GM12892 (cell line): ENCODE measurements around the gene SLC25A29.
"Not testable (repeated sequence)": the region's sequence is repeated elsewhere in the genome, so short reads cannot be mapped to it uniquely, and the experiment has no call there.

Source experiments
- DNase-seq: peaks from one replicate; pipeline ENCODE4 v3.0.0; 2011; ENCODE audit not compliant: insufficient read length
- FAIRE-seq: peaks from 2 replicates; lab custom pipeline; 2011; peaks lifted over from hg19 to GRCh38; lab: Jason Lieb, UNC
- POLR2A ChIP-seq: IDR thresholded peaks from 2 replicates; pipeline ENCODE4 v1.6.1; 2011; ENCODE audit warnings: low read depth, low read length, control low read depth
- POLR2AphosphoS5 ChIP-seq: IDR thresholded peaks from 2 replicates; pipeline ENCODE4 v1.6.1; 2011; ENCODE audit warnings: low read depth, low read length, control low read depth
- TAF1 ChIP-seq: IDR thresholded peaks from 2 replicates; pipeline ENCODE4 v1.6.1; 2011; ENCODE audit warnings: low read depth, mild to moderate bottlenecking, control low read depth, low read length, borderline replicate concordance

SLC25A29 gene

DNA sequence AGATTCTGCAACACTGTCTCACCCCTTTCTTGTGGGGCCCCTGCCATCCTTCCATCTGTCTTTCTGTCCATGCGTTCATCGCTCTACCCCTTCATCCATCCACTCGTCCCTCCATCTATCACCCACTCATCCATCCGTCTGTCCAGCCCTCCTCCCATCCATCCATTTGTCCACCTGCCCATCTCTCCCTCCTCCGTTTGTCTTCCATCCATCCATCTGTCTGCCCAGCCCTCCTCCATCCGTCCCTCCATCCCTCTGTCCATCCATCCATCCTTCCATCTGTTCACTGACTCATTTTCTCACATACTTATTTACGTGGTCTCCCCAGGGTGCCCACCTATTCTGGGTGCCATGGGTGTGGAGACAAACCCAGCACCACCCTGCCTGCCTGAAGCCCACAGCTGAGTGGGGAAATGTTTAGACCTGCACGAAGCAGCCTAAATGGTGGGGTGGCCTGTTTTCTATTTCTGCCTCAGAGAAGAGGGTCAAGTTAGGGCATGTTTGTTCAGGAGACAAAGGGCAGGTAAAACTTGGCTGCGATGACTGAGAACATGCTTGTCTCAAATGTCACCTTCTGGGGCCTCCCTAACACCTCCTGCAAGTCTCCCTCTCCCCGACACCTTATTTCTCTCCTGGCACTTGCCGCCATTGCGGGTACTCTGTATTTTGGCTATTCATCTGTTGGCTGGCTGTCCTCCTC, 14.1 kb upstream of the SLC25A29 start:
- DNase-seq (no peak), FAIRE-seq (no peak)
- TF ChIP-seq TAF1 = no peak
- TF ChIP-seq POLR2AphosphoS5 = no peak
- TF ChIP-seq POLR2A = no peak

DNA sequence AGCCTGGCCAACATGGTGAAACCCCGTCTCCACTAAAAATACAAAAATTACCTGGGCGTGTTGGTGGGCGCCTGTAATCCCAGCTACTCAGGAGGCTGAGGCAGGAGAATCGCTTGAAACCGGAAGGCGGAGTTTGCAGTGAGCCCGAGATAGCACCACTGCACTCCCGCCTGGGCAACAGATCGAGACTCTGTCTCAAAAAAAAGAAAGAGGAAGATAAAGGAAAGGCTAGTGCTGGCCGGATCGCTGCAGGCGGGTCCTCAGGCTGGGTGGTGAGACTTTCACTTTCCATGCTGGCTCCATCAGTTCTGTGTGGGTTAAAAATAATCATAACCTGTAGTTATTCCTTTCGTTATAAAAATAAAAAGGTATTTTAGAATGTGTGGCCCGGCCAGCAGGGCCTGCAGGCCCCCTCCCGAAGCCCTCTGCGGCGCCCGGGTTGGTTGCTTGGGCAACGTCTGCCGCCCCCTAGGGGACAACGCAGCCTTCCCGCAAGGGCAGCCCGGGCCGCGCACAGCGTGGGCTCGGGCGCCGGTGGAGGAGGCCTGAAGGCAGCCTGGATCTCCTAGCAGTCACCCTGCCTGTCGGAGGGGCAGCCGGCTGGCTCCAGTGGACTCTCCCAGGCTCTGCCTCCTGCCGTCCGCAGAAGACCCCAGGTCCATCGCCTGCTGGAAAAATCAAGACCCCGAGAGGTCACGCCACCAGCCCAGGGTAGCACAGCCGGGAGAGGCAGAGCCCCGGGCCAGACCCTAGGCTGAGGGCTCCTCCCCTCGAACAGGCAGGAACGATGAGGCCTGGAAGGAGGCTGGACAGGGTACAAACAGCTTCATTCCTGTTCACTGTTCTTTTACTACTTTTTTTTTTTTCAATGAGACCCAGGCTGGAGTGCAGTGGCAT, 11.9 kb upstream of the SLC25A29 start:
- TF ChIP-seq TAF1 = no peak
- no peak; the same call in 1 of the 2 replicates for TF ChIP-seq POLR2A
- no peak for TF ChIP-seq POLR2AphosphoS5
- DNase-seq (peak; percentile 88), FAIRE-seq (peak; percentile 73)

DNA sequence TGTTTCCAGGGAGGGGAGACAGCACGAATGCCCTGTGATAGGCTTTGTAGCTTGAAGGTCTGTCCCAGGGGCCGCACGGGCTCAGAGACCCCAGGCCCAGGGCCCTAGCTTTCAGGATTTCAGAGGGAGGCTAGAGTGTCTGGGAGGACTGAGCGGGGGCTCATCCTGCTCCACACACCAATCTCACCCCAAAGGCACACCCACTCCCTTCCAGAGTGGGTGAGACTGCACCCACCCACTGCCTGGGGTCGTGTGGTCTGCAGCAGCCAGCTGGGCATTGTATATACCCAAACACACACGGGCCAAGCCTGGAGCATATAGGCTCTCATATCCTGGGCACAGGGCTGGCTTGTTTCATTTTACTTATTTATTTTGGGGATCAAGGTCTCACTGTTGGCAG, 11.1 kb upstream of the SLC25A29 start:
- TF ChIP-seq POLR2A (no peak), POLR2AphosphoS5 (no peak), TAF1 (no peak)
- FAIRE-seq (no peak), DNase-seq (no peak)

DNA sequence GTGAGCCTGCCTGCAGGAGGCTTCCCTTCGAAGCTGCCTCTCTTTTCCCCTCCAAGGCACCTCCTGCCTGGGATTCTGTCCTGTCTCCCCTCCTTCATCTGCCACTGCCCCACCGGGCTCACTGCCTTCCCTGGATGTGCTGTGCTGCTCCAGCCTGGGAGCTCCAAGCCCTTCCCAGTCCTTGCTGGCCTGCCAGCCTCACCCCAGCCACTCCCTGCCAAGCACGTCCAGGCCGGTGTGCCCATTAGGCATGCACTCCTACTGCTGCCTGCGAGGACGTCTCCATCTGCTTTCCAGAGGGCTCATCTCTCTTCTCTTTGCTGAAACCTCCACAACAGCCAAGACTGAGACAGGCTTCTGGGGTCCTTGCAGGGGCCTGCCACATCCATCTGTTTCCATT, 8.5 kb upstream of the SLC25A29 start:
- FAIRE-seq (no peak), DNase-seq (no peak)
- TF ChIP-seq POLR2A = no peak
- TF ChIP-seq TAF1 = no peak
- no peak for TF ChIP-seq POLR2AphosphoS5

DNA sequence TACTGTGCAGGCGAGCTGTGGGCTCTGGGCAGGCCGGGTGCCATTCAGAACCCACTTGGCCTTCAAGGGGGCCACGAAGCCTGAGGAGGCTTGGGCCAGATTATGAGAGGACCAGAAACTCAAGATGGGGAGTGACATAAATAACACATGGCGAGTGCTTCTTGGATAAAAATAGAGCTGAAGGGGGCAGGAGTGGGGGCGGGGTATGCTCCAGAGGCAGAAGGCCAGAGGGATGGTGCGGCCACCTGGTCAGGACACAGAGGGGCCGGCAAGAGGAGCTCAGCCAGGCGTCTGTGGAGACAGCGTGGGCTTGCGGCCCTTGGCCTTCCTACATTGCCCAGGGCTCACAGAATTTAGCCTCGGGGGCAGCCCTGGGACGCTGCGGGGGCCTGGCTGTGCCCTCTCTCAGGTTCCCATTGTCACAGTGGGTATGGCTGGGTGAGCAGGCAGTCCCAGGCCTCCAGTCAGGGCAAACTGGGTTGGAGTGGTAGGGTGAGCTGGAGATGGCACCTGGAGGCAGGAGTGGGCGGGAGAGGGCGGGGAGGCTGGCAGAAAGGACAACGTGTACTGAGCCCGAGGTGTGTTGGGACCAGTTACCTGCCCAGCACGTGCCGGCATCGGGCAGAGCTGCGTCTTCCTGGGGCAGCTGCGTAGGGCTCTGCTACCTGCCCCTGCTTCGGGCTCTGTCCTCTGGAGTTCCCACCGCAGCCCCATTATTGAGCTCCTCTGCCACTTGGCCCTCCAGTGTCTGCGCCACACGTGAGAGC, 7.4 kb upstream of the SLC25A29 start:
- no peak for TF ChIP-seq POLR2AphosphoS5
- TF ChIP-seq TAF1 = no peak
- no peak for TF ChIP-seq POLR2A
- no peak for DNase-seq
- FAIRE-seq = no peak

DNA sequence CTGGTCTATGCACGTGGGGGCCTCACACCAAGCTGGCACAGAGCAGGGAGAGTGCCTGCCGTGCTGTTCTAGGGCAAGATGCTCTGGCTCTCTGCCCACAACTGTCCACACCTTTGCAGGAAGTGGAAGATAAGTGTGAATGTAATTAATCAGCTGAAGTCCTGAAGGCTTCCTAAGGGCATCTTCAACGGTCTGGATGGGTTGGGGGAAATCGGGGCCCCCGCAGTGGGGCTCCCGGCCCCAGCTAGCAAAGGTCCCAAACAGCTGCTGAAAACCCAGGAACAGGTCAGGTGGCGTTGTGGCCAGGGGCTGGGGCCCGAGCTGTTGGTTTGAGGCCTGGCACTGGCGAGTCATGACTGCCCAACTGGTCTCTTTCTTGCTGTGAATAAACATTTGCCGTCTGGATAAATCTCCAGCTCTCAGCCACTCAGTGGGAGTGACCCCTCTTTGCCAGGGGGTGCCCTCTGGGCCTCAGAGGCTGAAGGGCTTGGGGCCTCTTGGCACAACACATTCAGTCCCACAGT, 6.7 kb upstream of the SLC25A29 start:
- DNase-seq = no peak
- TF ChIP-seq TAF1 = no peak
- no peak for FAIRE-seq

DNA sequence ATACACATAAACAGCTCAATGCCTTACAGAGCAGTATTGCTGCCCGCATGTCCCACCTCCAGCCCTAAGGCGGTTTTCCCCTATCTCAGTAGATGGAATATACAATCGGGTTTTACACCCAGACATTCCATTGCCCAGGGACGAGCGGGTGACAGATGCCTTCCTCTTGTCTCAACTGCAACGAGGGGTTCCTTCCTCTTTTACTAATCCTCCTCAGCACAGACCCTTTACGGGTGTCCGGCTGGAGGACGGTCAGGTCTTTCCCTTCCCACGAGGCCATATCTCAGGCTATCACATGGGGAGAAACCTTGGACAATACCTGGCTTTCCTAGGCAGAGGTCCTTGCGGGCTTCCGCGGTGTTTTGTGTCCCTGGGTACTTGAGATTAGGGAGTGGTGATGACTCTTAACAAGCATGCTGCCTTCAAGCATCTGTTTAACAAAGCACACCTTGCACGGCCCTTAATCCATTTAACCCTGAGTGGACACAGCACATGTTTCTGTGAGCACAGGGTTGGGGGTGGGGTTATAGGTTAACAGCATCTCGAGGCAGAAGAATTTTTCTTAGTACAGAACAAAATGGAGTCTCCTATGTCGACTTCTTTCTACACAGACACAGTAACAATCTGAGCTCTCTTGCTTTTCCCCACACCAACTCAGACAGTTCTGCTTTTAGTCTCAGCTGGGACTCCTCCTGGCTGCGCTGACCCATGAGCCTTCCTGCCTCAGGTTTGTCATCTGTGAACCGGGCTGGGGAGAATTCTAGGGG, 6.0 kb upstream of the SLC25A29 start:
- peak; percentile 42 for FAIRE-seq
- not testable (repeated sequence) for DNase-seq

DNA sequence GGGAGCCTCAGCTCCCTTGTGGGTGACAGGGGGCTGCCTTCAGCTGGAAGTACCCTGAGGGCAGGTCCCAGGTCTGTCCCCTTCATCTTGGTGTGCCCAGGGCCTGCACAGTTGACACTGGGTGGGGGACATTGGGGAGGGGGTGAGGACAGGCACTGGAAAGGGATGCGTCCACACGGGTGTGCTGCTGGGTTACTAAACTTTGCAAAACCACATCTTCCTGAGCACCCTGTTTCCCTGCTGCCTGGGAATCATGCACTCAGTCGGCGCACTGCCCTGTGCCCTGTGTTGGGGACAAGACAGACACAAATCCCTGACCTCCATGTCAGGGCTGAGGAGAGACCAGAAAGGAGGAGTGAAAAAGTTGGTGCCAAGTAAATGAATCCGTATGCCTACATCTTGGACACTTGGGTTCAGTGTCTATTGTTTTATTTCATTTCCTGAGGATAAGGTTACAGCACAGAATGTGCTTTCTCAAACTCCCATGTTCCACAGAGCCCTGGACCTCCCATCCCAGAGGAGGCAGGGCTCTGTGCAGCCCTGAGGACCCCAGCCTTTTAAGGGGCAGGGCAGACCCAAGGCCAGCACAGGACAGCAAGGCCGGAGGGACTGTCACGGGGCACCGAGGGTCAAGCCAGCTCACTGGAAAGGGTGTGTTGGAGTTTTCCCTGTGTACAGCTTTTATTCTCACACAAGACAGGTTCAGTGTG, 2.9 kb upstream of the SLC25A29 start:
- FAIRE-seq = no peak

DNA sequence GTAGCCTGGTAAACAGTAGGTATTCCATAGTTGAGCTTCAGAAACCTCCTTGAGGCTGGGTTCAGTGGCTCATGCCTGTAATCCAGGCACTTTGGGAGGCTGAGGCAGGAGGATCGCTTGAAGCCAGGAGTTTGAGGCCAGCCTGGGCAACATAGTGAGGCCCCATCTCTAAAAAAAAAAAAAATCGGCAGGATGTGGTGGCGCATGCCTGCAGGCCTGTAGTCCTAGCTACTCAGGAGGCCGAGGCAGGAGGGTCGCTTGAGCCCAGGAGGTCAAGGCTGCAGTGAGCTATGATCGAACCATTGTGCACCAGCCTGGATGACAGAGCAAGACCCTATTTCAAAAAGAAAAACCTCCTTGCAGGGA, 2.2 kb upstream of the SLC25A29 start:
- FAIRE-seq, DNase-seq: not testable (repeated sequence)

More for the DNA sequence above, 2.9 kb upstream of the SLC25A29 start:
- TF ChIP-seq TAF1 (no peak), POLR2A (no peak), POLR2AphosphoS5 (no peak)
- DNase-seq = no peak

DNA sequence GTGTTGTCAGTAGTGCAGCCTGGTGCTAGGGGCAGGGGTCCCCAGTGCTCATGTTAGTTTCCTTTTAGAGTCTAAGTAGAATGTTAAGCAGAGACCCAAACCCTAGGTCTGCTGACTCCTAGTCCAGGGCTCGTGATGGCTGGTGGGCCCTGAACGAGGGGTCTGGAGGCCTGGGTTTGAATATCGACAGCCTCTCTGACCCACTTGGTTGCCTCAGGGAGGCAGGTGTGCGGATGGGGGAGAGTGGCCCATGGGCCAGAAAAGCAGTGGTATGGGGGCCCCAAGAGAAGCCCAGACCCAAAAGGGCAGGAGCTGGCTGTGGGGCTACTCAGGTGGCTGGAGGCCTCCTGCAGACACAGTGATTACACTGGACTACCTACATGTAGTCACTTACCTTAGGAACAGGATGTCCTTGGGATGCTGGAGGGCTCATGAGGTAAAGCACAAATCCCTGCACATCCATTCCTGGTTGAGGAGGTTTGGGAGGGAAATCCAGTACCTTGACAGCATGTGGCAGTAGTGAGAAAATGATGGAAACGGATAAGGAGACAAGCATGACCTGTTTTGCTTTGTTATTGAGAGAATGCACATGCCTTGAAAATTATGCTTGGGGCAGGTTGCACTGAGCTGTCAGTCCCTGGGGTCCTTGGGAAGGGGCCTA, 1.7 kb upstream of the SLC25A29 start:
- FAIRE-seq (no peak), DNase-seq (no peak)
- no peak for TF ChIP-seq TAF1
- no peak for TF ChIP-seq POLR2A
- TF ChIP-seq POLR2AphosphoS5 = no peak

DNA sequence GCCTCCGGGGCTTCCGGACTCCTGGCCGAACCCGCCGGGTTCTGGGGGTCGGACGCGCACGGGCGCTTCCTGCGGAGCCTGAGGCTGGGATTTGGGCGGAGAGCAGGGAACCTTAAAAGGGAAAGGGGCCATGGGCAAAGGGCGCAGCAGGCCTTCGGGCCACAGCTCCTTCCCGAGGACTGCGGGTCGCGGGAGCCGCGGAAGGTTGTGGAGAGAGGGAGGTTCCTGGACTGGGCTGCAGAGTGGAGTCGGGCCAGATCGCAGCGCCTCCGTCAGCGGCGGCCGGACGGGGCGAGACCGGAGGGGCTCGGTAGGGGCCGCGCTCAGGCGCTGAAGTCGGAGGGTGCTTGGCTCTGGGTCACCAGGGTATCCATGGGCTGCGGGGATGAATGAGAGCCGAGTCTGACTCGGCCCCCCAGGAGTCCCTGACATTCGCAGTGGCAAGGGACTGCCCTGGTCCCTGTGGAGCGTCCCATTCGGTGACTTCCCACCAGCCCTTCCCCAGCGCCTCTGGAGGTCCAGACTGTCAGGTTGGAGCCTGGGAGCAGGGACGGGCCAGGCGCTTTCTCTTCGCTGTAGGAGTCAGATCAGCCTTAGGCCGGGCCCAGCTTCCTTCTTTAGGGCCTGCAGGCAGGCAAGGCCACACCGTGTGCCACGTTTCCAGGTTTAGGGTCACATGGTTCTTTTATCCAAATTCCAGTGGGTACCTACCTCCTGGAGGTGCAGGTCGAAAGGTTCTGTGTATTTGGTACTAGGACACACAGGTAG, 938 bp upstream of the SLC25A29 start:
- FAIRE-seq (no peak), DNase-seq (no peak)
- TF ChIP-seq POLR2AphosphoS5 (no peak), POLR2A (no peak), TAF1 (no peak)
